ENCODE data around the gene C1QA.

- TF ChIP-seq SRF (IDR thresholded peaks at IDR 0.05; ENCODE audit: low read depth, low read length), result no peak
- TF ChIP-seq FOXO1 (CRISPR knock-in tag; IDR thresholded peaks at IDR 0.05), result no peak
- TF ChIP-seq MEIS1 (CRISPR knock-in tag; IDR thresholded peaks at IDR 0.05; ENCODE audit: borderline replicate concordance), result no peak
- TF ChIP-seq SIX1 (CRISPR knock-in tag; IDR thresholded peaks at IDR 0.05; ENCODE audit: borderline replicate concordance), result no peak
- TF ChIP-seq ZNF414 (CRISPR knock-in tag; IDR thresholded peaks at IDR 0.05), result no peak
- no peak for TF ChIP-seq KLF9 (CRISPR knock-in tag; IDR thresholded peaks at IDR 0.05; ENCODE audit: low read depth)
- no peak for TF ChIP-seq PBX3 (CRISPR knock-in tag; IDR thresholded peaks at IDR 0.05; ENCODE audit: borderline replicate concordance)
- TF ChIP-seq CBX1 (IDR thresholded peaks at IDR 0.05; ENCODE audit: low read depth), result no peak
- no peak for TF ChIP-seq ZNF512 (CRISPR knock-in tag; IDR thresholded peaks at IDR 0.05)
- no peak for TF ChIP-seq TP53 (CRISPR knock-in tag; conservative IDR thresholded peaks at IDR 0.05)
- no peak for TF ChIP-seq CTCF (CRISPR knock-in tag; IDR thresholded peaks at IDR 0.05)
- no peak for TF ChIP-seq ZSCAN5A (CRISPR knock-in tag; IDR thresholded peaks at IDR 0.05; ENCODE audit: borderline replicate concordance)
- no peak for TF ChIP-seq MED8 (CRISPR knock-in tag; IDR thresholded peaks at IDR 0.05; ENCODE audit: insufficient replicate concordance)
Observed at GRCh38 chr1:22652881-22653316, 16.5 kb downstream of the C1QA start, which contains the start of gene C1QB.

Data from HepG2 (cell line).